Smooth muscle cell (in vitro differentiated cells): Measurements from ENCODE around the gene NRXN2. TPM values are rescaled to one million over a fixed set of nuclear protein-coding genes. Genes with fewer than 3 reads are reported as not detected.

ENCODE experiments used
- DNase-seq: peaks from one replicate; lab custom pipeline; 2025; ENCODE audit not compliant: unreplicated experiment; lab: John Stamatoyannopoulos, UW
- H2AFZ ChIP-seq: fragments of 200-600 bp; sonication (generic); 2 replicates; pipeline ENCODE4 v1.6.0; 2016; ENCODE audit warnings: antibody characterized with exemption, low read depth, mild to moderate bottlenecking
- H3F3A ChIP-seq: fragments of 200-600 bp; sonication (generic); 2 replicates; pipeline ENCODE4 v1.6.0; 2017; ENCODE audit warnings: antibody characterized with exemption, low read depth
- H3K27ac ChIP-seq: fragments of 200-600 bp; sonication (generic); 2 replicates; pipeline ENCODE4 v1.5.1; 2016; ENCODE audit warnings: low read depth, mild to moderate bottlenecking
- H3K27me3 ChIP-seq: fragments of 200-600 bp; sonication (generic); 2 replicates; pipeline ENCODE4 v1.6.1; 2016; ENCODE audit warnings: low read depth, mild to moderate bottlenecking
- H3K36me3 ChIP-seq: fragments of 200-600 bp; sonication (generic); 2 replicates; pipeline ENCODE4 v1.5.1; 2016; ENCODE audit warnings: low read depth
- H3K4me1 ChIP-seq: fragments of 200-600 bp; sonication (generic); 2 replicates; pipeline ENCODE4 v1.5.1; 2016; ENCODE audit warnings: low read depth
- H3K4me2 ChIP-seq: fragments of 200-600 bp; sonication (generic); 2 replicates; pipeline ENCODE4 v1.6.0; 2016; ENCODE audit warnings: mild to moderate bottlenecking
- H3K4me3 ChIP-seq: fragments of 200-600 bp; sonication (generic); 2 replicates; pipeline ENCODE4 v1.5.1; 2016; ENCODE audit warnings: mild to moderate bottlenecking
- H3K79me2 ChIP-seq: fragments of 200-600 bp; sonication (generic); 2 replicates; pipeline ENCODE4 v1.6.0; 2016; ENCODE audit warnings: low read depth, mild to moderate bottlenecking
- H3K9ac ChIP-seq: fragments of 200-600 bp; sonication (generic); 2 replicates; pipeline ENCODE4 v1.6.0; 2016; ENCODE audit warnings: low read depth
- H3K9me3 ChIP-seq: fragments of 200-600 bp; sonication (generic); replicated peaks from 2 replicates; pipeline ENCODE4 v1.5.1; 2016; ENCODE audit warnings: low read depth
- H4K20me1 ChIP-seq: fragments of 200-600 bp; sonication (generic); 2 replicates; pipeline ENCODE4 v1.6.0; 2016; ENCODE audit warnings: low read depth
- WGBS: methylation state at CpG from one replicate; pipeline ENCODE4 v1.1.7; 2016; ENCODE audit warnings: low lambda C conversion rate; 5-methylcytosine and 5-hydroxymethylcytosine counted together
- polyA plus RNA-seq: library from polyadenylated mRNA; unstranded; fragments of >200 nt; fragmentation: Nextera tagmentation; extraction: Ambion mirVana; gene quantifications from 2 replicates; pipeline ENCODE4 v1.2.1, GENCODE V29; 2016
- total RNA-seq: library from RNA; depleted of rRNA; stranded (reverse); fragments of >200 nt; gene quantifications from 2 replicates; pipeline ENCODE4 v1.2.3, GENCODE V29; 2014
- TF ChIP-seq, protein P1 (sequence below): fragments of 200-600 bp; sonication (generic); IDR thresholded peaks from 2 replicates; pipeline ENCODE4 v1.5.1; 2017; ENCODE audit warnings: borderline replicate concordance, mild to moderate bottlenecking, antibody characterized with exemption; ENCODE audit not compliant: insufficient read depth, poor library complexity, severe bottlenecking

The NRXN2 gene
- total and polyA plus RNA-seq, 2 experiments from 2014 or later = 1.4 to 1.7 TPM

DNA sequence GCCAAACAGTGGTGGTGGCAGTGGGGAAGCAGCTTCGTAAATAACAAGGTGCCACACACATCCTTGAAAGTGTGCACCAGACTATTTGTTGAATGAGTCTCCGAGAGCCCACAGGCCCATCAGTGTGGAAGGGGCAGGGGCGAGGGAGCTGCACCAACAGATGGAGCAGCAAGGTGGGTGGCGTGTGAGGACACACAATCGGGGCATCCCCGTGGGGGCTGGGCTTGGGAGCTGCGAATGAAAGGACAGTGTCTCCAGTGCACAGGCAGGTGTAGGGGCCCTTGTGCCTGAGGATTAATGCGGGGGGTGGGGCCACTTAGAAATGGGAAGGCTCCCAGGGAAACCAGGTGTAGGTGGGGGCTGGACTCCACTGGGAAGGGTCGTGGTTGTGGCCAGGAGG lies 2.8 kb downstream of the NRXN2 start:
- Histone ChIP-seq H3K4me3 (no peak overlapping the region), H3K79me2 (no peaks in the 10 kb centered on the region), H3K4me1 (no peaks in the 10 kb centered on the region), H3K9ac (no peak overlapping the region), H4K20me1 (no peaks in the 10 kb centered on the region), H3K27me3 (peaks cover 44% of the 10 kb centered on the region), H3K9me3 (no peaks in the 10 kb centered on the region), H3K36me3 (no peaks in the 10 kb centered on the region), H3F3A (no peaks in the 10 kb centered on the region), H2AFZ (no peak overlapping the region), H3K27ac (no peak overlapping the region), H3K4me2 (no peak overlapping the region)
- no peak for DNase-seq
- TF ChIP-seq, protein P1, sequence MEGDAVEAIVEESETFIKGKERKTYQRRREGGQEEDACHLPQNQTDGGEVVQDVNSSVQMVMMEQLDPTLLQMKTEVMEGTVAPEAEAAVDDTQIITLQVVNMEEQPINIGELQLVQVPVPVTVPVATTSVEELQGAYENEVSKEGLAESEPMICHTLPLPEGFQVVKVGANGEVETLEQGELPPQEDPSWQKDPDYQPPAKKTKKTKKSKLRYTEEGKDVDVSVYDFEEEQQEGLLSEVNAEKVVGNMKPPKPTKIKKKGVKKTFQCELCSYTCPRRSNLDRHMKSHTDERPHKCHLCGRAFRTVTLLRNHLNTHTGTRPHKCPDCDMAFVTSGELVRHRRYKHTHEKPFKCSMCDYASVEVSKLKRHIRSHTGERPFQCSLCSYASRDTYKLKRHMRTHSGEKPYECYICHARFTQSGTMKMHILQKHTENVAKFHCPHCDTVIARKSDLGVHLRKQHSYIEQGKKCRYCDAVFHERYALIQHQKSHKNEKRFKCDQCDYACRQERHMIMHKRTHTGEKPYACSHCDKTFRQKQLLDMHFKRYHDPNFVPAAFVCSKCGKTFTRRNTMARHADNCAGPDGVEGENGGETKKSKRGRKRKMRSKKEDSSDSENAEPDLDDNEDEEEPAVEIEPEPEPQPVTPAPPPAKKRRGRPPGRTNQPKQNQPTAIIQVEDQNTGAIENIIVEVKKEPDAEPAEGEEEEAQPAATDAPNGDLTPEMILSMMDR = no peak
- WGBS = 81% methylated on average over 9 of the region's 9 CpGs

DNA sequence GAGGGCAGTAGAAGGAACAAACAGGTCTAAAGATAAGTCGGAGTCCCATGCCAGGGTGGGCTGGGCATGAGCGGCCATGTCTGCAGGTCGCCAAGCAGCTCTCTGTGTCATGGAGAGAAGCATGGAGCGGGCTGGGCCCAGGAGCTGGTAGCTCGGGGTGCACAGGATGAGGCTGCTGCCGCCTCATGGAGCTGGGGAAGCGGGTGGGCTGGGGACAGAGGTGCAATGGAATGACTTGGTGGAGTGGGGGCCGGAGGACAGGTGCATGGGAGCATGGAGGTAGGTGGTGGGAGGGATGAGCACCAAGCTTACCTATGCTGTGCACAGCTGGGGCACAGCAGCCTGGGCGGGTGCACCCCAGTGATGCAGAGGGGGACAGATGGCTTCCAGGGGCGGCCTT lies 3.6 kb downstream of the NRXN2 start:
- Histone ChIP-seq H3F3A (no peaks in the 10 kb centered on the region), H3K9me3 (no peaks in the 10 kb centered on the region), H3K4me1 (no peaks in the 10 kb centered on the region), H2AFZ (no peak overlapping the region), H3K4me2 (no peak overlapping the region), H3K4me3 (no peak overlapping the region), H4K20me1 (no peaks in the 10 kb centered on the region), H3K9ac (no peak overlapping the region), H3K79me2 (no peaks in the 10 kb centered on the region), H3K27me3 (peaks cover 52% of the 10 kb centered on the region), H3K36me3 (no peaks in the 10 kb centered on the region), H3K27ac (no peak overlapping the region)
- DNase-seq = no peak
- 88% methylated on average over 10 of the region's 10 CpGs for WGBS
- TF ChIP-seq, protein P1 = no peak

DNA sequence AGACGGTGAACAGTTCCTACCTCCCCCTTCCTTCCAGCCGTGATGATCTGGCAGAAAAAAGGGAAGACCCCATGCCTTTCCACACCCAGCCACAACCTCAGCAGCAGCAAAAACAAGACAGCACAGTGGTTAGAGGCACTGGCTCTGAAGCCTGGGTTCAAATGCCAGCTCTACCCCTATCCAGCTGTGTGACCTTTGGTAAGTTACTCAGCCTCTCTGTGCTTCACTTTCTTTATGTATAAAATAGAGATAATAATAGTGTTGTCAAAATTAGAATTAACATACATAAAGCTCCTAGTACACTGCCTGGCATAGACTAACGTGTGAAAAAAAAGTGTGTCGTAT lies 4.2 kb downstream of the NRXN2 start:
- no peaks in the 10 kb centered on the region for H3K4me1 ChIP-seq
- no peaks in the 10 kb centered on the region for H3K36me3 ChIP-seq
- 87% methylated on average over 4 of the region's 4 CpGs for WGBS
- no peak overlapping the region for H3K9ac ChIP-seq
- no peaks in the 10 kb centered on the region for H4K20me1 ChIP-seq
- TF ChIP-seq, protein P1 = no peak
- DNase-seq = no peak
- H3F3A ChIP-seq = no peaks in the 10 kb centered on the region
- H3K4me2 ChIP-seq = no peak overlapping the region
- H3K27me3 ChIP-seq = peaks cover 59% of the 10 kb centered on the region
- no peak overlapping the region for H2AFZ ChIP-seq
- no peaks in the 10 kb centered on the region for H3K9me3 ChIP-seq
- no peak overlapping the region for H3K4me3 ChIP-seq
- no peaks in the 10 kb centered on the region for H3K79me2 ChIP-seq
- no peak overlapping the region for H3K27ac ChIP-seq

DNA sequence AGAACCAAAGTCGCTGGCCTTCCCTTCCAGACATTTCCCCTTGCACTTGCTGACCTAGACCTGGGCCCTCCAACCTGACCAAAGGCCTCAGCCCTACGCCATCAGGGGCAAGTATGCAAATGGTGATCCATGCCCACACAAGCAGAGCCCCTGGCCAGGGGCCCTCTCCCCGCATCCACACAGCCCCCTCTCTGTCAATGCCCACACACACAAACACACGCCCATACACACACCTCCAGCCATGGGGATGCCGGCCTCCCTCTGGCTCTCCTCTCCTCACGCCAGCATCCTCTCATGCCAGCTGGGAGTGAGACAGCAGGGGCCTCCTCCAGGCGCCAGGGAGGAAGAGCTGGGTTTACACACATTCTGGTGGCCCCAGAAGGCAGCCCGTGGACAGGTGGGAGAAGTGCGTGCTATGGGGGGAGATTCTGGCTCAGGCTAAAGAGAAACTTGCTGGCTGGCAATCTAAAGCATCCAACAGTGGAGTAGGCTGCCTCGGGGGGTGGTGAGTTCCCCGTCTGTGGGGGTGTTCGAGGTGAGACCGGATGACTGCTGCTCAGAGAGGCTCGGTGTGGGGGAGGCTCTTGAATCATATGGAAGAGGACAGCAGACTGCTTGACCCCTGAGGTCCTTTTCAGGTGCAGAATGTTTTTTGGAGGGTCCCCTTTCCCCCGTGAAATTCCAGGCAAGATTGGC lies 4.8 kb downstream of the NRXN2 start:
- Histone ChIP-seq H3K4me1 (no peaks in the 10 kb centered on the region), H2AFZ (no peak overlapping the region), H3K4me3 (no peak overlapping the region), H3K27ac (no peak overlapping the region), H3K27me3 (peaks cover 62% of the 10 kb centered on the region), H3K9me3 (no peaks in the 10 kb centered on the region), H3K9ac (no peak overlapping the region), H3K4me2 (no peak overlapping the region), H4K20me1 (no peaks in the 10 kb centered on the region), H3K79me2 (no peaks in the 10 kb centered on the region), H3F3A (no peaks in the 10 kb centered on the region), H3K36me3 (no peaks in the 10 kb centered on the region)
- no peak for DNase-seq
- TF ChIP-seq, protein P1 = no peak
- WGBS = 85% methylated on average over 15 of the region's 15 CpGs
